GM18858 (cell line): Measurements from ENCODE around the gene THSD7B.

ENCODE experiments used
- ATAC-seq: cut with Tn5 transposase; IDR thresholded peaks from one replicate; pipeline ENCODE4 v1.9.1; 2021; ENCODE audit not compliant: unreplicated experiment

THSD7B gene

DNA sequence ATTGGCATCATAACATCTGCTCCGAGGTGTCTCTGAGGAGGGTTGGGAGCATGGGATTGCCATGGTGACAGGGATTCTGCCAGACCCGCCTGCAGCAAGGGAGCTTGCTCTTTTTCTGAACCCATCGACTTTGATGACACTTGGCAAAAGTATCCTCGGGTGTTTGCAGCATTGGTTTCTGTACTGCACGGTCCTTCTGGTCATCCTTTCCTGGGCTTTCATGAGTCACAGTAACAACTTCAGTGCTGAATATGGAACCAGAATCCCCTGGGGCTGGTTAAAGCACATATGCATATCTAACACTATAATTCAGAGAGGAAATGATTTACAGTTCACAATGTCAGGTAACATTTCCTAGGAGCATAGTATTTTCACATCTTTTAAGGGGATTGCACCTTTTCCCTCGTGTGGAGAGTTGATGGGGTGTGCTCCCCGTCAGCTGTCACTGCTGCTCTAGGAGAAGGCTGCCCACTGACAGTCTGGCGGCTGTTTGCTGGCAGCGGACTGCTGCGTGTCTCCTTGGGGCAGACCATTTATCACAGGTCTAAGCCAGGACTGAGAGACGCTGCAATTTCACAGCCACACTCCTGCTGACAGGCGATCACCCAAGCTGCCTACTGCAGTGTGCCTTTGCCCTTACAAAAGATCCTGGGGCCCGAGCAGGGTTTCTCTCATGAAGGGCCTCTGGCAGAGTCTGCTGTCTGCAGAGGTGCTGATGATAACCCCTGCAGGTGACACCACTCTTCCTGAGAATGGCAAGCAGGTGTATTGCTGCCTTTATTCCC is 425.3 kb downstream of the THSD7B start:
- no peak for ATAC-seq

- no peak for ATAC-seq
These were observed 427.3 kb downstream of the THSD7B start for GRCh38 chr2:137192366-137193310.

- ATAC-seq: no peak
These were observed 428.1 kb downstream of the THSD7B start for GRCh38 chr2:137193401-137193800.

DNA sequence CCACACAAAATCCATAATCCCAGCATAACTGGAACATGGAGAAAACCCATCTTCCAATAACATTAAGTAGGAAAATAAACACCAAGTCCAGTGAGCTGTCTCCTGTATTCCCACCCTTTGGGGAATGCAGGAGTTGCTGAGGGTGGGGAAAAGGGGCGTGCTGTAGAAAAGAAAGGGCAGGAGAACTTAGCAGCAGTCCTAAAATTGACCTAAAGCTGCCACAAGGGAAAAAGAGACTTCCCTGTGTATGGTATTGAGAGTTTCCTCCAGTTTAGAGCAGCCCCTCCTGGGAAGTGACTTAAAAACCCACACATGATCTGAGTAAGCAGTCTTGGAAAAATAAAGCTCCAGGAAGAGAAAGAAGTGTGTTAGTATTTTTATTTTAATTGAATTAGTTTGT is 428.8 kb downstream of the THSD7B start:
- no peak for ATAC-seq

GRCh38 chr2:137199751-137200150 is 434.4 kb downstream of the THSD7B start:
- ATAC-seq: no peak

DNA sequence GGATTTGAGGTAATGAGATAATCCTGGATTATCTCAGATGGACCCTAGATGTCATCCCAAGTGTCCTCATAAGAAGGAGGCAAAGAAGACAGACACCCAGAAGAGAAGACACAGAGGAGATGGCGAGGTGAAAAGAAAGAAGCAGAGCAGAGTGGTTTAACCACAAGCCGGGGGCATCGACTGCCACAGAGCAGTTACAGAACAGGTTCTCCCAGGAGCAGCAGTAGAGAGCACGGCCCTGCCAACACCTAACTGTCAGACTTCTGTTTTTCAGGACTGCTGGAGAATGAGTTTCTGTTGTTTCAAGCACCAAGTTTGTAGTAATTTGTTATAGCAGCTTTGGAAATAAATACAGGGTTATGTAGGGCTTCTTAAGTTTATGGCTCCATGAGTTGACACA is 437.0 kb downstream of the THSD7B start:
- no peak for ATAC-seq

GRCh38 chr2:137205324-137205723 is 440.0 kb downstream of the THSD7B start:
- ATAC-seq: no peak

DNA sequence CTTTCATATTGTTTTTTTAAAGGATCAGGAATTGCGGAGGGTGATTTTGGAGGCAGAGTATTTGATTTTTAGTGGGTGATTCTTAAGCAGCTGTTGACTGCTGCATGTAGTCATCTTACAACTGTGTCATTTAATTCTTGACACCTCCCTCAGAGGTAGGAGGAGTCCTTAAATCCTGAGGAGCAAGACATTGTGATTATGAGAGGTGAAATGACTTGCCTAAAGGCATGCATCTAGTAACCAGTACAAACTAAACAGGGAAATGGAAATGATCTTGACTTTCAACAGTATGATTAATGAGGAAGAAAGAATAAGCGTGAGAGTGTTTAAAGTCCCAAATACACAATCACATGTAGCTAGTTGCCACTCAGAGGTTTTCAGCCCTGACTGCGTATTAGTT is 440.7 kb downstream of the THSD7B start:
- no peak for ATAC-seq

DNA sequence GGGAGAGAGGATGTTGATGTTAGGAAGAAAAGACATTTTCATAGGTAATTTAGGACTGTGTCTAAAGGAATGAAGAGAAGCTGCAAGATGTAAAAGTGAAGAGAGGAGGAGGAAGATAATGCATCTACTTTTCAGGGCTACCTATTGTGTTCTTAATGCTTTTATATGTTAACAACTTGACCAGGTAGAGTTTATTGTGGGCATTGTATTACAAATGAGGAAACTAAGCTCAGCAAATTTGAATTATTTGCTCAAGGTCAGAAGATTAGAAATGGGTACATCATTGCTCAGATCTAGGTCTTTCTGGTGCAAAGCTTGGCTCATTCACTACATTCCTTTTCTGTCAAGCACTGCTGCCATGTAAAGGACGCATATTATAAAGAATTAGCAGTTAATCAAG is 441.7 kb downstream of the THSD7B start:
- no peak for ATAC-seq

DNA sequence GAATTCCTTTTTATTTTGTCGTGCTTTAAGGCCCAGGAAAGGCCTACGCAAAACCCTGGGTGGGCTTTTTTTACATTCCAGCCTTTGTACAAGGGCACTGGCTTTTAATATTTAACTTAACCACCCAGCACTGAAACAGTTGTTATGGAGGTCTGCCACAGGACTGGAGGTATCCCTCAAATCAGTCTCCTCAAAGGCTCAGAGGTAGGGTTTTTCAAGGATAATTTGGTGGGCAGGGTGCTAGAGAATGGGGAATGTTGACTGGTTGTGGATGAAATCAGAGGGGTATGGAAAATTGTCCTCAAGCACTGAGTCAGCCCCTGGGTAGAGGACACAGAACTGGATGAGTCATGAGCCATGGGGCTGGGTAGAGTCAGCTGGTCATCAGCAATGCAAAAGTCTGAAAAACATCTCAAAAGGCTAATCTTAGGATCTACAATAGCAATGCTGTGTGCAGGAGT is 443.1 kb downstream of the THSD7B start:
- no peak for ATAC-seq

DNA sequence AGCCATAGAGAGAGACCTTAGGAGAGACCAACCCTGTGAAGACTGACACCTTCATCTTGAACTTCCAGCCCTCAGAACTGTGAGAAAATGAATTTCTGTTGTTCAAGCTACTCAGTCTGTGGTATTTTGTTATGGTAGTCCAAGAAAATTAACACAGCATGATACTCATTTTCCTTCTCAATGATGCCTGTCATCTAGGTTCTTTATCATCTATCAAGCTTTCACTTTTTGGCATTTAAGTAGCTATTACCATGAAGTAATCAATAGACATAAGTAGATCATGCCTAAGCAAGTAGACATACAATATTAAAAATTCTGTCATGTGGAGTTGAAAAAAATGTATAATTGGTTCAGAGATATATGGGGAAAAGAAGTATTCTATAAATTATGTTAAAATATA is 444.7 kb downstream of the THSD7B start:
- no peak for ATAC-seq

- no peak for ATAC-seq
These were observed 446.4 kb downstream of the THSD7B start for GRCh38 chr2:137211761-137212160.

DNA sequence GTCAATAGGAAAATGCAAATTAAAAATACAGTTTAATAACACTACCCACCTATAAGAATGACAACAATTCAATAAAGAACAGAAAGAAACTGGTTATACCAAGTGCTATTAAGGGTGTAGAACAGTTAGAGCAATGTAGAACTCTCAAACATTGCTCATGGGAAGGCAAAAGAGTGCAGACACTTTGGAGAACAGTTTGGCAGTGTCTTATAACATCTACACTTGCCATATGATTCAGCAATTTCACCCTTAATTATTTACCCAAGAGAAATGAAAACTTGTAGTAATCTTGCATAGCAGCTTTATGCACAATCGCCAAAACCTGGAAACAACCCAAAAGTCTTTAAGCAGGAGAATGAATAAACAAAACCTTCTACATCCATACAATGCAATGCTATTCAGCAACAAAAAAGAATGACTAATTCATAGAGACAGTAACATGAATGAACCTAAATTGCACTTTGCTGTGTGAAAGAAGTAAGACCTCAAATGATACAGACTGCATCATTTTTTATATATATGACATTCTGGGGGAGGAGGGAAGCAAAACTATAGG is 455.2 kb downstream of the THSD7B start:
- ATAC-seq: no peak

GRCh38 chr2:137221797-137222492 is 456.6 kb downstream of the THSD7B start:
- peak; percentile 64 for ATAC-seq

DNA sequence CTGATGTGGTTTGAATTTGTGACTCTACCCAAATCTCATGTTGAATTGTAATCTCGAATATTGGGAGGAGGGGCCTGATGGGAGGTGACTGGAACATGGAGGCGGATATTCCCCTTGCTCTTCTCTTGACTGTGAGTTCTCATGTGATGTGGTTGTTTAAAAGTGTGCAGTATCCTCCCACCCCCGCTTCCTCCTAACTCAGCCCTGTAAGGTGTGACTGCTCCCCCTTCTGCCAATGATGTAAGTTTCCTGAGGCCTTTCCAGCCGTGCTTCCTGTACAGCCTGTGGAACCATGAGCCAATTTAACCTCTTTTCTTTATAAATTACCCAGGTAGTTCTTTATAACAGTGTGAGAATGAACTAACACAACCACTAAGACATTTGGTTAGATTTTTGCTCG is 458.4 kb downstream of the THSD7B start:
- no peak for ATAC-seq

DNA sequence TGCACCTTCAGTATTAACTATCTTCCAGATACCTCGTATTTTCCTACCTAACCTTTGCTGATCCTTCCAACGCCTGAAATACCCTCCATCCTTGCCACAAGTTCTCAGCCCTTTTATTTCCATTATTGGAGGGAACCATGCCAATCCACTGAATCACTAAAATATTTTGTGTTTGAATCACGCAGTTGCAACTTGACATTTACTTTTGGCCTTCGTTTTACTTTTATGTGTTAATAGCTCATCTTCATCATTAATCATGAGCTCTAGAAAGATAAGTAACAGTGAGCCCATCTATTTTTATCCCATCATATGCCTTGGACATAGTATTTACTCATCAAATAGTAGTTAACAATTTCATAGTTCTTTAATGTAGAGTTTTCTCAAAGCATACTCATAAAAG is 463.2 kb downstream of the THSD7B start:
- no peak for ATAC-seq

- ATAC-seq: no peak
These were observed 464.5 kb downstream of the THSD7B start for GRCh38 chr2:137229834-137230233.

DNA sequence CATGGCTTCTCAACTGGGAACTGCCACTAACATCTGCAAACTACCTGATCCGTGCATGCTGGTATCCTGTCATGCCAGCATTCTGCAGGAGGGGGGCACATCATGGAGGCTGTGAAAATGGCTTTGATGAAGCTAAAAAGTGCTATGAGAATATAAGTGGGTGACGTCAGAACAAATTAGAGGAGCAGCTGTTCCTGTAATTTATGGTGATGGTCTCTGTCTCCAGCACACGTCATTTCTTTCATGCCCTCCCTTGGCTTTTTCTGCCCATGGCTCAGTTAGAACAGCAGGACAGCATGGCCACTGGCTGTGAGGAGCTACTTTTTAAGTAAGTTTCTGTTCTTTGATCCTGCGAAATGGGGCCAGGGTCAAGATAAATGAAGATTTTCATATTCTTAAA is 466.3 kb downstream of the THSD7B start:
- ATAC-seq: no peak

DNA sequence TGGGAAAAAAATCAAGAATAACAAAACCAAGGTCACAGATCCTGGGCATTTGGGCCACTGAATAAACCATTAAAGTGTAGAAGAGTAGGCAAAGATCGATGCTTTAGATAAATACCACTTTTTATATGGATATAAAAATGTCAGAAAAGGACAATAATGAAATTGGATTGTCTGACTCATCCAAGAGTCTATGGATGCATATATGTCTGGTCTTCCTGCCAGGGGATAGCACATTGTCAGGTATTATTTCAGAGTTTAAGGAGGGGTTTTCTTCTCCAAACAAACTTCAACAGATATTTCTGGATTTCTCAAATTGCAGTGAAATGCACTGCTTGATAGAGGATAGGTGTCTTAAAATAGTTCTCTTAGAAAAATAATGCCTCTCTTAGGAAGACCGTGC is 466.7 kb downstream of the THSD7B start:
- ATAC-seq: no peak

DNA sequence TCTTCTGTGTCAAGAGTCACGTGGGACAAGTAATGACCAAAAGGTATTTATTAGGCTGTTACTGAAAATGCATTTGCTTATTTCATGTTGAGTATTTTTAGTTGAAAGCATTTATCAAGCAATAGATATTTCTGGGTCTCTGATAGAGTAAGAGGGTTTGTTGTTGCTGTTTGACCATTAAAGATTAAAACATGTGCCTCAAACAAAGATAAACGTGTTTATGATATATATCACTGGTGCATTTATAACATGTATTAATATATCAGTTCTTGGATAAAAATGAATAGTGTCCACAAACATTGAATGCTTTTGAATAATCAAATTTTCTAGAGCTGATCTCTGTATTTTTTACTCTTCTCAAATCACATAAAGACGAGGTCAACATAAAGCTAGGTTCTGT is 467.7 kb downstream of the THSD7B start:
- no peak for ATAC-seq

DNA sequence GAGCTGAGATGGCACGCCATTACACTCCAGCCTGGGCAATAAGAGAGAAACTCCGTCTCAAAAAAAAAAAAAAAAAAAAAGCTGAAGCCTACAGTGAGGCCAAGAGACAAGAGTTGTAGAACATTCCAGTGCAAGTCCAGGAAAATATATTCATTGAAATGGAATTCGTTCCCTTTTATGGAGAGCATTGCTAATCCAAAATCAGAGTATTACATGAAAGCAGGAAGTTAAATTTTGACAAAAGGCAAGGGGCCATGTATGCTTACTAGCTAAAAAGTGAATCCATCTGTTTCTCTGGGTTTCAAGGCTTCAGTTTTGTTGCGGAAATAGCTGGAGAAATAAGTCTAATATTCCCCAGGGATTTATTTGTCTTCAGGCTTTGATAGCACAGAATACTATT is 471.7 kb downstream of the THSD7B start:
- ATAC-seq: no peak
